Measurements from ENCODE around the gene ZNF592.

Gene ZNF592

GRCh38 chr15:84782346-84782745 is 34.0 kb downstream of the ZNF592 start:
- DNase-seq: no peak

- DNase-seq: no peak
Measured at GRCh38 chr15:84783493-84784251, 35.3 kb downstream of the ZNF592 start.

GRCh38 chr15:84784262-84784661 is 35.9 kb downstream of the ZNF592 start:
- DNase-seq: no peak

- DNase-seq: no peak
Measured at GRCh38 chr15:84785053-84785452, 36.7 kb downstream of the ZNF592 start.

GRCh38 chr15:84788500-84788899 is 40.1 kb downstream of the ZNF592 start:
- DNase-seq: no peak

- DNase-seq: no peak
Measured at GRCh38 chr15:84789762-84790161, 41.4 kb downstream of the ZNF592 start.

- no peak for DNase-seq
Measured at GRCh38 chr15:84790676-84791075, 42.3 kb downstream of the ZNF592 start.

GRCh38 chr15:84791763-84792162 is 43.4 kb downstream of the ZNF592 start:
- DNase-seq: no peak

GRCh38 chr15:84793431-84794161 is 45.2 kb downstream of the ZNF592 start:
- no peak for DNase-seq

GRCh38 chr15:84794162-84794547 is 45.8 kb downstream of the ZNF592 start:
- no peak for DNase-seq

- no peak for DNase-seq
Measured at GRCh38 chr15:84795186-84795585, 46.8 kb downstream of the ZNF592 start.

GRCh38 chr15:84797212-84797611 is 48.8 kb downstream of the ZNF592 start:
- no peak for DNase-seq

GRCh38 chr15:84797801-84798200 is 49.4 kb downstream of the ZNF592 start:
- no peak for DNase-seq

GRCh38 chr15:84798436-84798946 is 50.1 kb downstream of the ZNF592 start:
- DNase-seq: no peak

GRCh38 chr15:84799511-84800187 is 51.3 kb downstream of the ZNF592 start:
- DNase-seq: no peak

GRCh38 chr15:84800365-84800806 is 52.0 kb downstream of the ZNF592 start:
- no peak for DNase-seq

GRCh38 chr15:84804005-84804900 is 55.9 kb downstream of the ZNF592 start:
- no peak for DNase-seq

- DNase-seq: no peak
Measured at GRCh38 chr15:84805221-84805620, 56.8 kb downstream of the ZNF592 start.

GRCh38 chr15:84807228-84807627 is 58.8 kb downstream of the ZNF592 start:
- DNase-seq: no peak

- no peak for DNase-seq
Measured at GRCh38 chr15:84810073-84810840, 61.9 kb downstream of the ZNF592 start.

GRCh38 chr15:84811151-84811550 is 62.8 kb downstream of the ZNF592 start:
- no peak for DNase-seq

GRCh38 chr15:84811828-84812227 is 63.4 kb downstream of the ZNF592 start:
- no peak for DNase-seq
